OCI-LY1 (cell line): ENCODE measurements around the gene SPPL3.

ENCODE experiments used
- CTCF ChIP-seq: fragments of 200-600 bp; sonication (generic), shearing (Covaris generic); IDR thresholded peaks from 2 replicates; pipeline ENCODE4 v1.5.1; 2017; ENCODE audit warnings: mild to moderate bottlenecking, antibody characterized with exemption, low read length, moderate library complexity, mixed read lengths
- EZH2 ChIP-seq: fragments of 200-600 bp; sonication (generic), shearing (Covaris generic); IDR thresholded peaks from 2 replicates; pipeline ENCODE4 v1.8.0; 2017; ENCODE audit warnings: borderline replicate concordance, mixed run types, mild to moderate bottlenecking, antibody characterized with exemption, low read length, moderate library complexity, mixed read lengths

DNA sequence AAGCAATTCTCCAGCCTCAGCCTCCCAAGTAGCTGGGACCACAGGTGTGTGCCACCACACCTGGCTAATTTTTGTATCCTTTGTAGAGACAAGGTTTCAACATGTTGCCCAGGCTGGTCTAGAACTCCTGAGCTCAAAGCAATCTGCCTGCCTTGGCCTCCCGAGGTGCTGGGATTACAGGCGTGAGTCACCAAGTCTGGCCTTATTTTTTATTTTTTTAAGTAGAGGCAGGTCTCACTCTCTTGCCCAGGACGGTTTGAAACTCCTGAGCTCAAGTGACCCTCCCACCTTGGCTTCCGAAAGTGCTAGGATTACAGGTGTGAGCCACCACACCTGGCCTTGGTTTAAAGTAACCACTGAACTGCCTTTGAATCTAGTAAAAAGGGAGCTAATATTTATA lies 56.8 kb downstream of the SPPL3 start:
- no peak for TF ChIP-seq CTCF
- no peak for TF ChIP-seq EZH2
